ENCODE results near the gene YBX1.
A peak's percentile ranks its signal among the peaks of the same experiment; 100 is the strongest.

Gene YBX1

DNA sequence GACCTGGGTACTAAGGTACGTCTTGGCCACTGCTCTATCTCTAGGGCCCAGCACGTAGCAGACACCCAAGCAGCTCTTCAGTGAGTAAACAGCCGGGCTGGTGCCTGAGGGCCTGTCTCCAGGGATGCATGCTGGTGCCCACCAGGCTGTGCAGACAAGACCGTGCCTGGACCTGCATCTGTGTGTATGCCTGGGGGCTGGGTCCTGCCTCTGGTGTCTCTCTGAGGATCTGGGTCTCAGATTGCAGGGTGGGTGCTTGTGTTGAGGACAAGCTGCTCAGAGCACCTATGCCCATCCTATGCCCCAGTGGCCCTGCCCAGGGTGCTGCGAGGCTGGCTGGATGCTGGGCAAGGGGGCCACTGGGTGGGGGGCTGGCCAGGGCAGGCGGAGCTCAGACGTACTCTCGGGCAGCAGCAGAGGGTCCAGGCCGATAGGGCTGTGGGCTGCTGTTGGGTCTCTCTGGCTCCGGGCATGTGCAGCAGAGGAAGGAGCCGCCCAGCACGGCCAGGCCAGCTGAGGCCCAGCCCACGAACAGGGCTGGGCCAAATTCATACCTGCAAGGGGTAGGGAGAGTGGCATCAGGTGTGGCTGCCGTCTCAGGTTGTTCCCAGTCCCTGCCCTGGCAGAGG is 53.4 kb downstream of the YBX1 start:
- DNase-seq (ENCODE audit: low spot score) = no peak

DNA sequence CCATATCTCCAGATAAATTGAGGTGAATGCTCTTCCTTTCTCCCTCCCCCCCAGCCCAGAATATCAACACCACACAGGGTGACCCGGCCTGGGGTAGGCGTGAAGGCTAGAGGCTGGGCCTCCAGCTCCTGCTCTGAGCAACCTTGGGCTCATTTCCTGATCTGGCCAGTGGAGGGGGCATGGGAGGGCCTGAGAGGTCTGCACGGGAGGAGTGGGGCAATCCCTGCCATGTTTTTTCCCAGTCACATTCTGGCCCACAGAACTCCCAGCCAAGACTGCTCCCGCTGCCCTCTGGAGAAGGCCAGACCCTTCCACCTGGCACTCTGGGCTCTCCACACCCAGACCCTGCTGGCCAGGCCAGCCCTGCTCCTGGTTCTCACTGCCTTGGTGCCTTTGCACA is 53.9 kb downstream of the YBX1 start:
- peak; percentile 45 for DNase-seq (ENCODE audit: low spot score)

DNA sequence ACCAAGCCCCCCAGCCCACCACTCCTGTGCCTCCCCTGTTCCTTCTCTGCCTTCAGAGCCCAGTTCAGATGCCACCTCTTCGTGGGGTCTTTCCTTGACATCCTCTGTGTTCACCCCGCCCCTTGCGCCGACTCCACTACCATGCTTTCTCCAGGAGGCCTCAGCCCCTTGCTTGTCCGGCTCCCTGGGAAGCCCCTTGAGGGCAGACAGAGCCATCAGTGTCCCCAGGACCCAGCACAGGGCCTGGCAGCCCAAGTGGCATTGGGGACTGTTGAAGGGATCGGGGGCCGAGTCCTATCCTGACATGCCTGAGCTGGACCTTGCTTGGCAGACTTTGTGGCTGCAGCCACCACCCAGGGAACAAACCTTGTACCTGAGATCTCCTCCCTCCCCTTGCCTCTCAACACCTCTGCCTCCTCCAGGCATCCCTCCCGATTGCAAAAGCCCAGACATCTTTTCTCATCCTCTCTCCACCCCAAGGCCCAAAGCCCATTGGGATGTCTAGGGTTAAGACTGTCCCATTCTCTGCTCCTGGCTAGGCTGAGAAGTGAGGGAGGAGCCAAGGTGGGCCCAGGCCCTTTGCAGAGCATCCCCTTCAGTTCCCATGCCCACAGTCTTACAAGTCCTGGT is 54.5 kb downstream of the YBX1 start:
- DNase-seq (ENCODE audit: low spot score) = no peak

DNA sequence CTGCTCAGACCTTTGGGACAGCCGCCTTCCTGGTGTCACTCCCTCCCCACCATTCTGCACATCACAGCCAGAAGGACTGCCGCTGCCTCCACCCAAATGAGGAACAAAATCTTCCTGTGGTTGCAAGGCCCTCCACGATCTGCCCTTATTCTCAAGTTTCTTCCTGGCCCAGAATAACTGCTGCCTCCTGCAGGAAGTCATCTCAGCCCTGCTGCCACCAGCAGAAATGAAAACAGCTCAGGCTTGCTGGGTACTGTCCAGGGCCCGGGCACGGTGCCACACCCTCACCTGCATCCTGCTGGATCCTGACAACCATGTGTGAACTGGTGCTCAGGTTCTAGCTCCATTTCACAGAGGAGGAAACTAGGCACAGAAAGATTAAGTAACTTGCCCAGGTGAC is 55.0 kb downstream of the YBX1 start:
- DNase-seq (ENCODE audit: low spot score) = no peak

DNA sequence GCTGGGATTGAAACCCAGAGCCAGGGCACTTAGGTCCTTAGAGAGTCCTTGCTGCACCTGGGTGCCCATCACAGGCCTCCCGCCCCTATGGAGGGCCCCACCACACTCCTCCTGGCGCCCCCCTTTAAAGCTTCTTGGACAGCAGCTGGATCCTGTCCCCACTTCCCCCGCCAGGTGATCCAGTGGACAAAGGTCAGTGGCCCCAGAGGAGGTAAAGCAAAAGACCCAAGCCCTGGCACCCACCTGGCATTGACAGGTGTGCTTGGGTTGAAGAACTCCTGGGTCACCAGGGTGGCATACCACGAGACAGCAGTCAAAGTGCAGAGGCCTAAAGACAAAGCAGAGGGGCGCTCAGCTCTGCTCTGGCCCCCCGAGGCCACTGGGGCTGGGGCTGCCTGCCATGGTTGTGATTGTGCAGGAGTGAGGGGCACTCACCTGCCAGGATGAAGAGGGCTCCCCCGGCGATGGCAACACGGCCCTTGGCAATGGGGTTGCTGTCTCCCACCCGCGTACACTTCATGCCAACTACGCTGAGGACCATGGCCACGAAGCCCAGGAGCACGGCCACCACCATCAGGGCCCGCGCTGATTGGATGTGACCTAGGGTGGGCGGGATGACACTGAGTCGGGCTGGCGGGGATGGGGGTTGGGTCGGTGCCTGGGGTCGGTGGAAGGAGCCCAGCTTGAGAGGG is 55.9 kb downstream of the YBX1 start:
- DNase-seq (ENCODE audit: low spot score) = no peak

DNA sequence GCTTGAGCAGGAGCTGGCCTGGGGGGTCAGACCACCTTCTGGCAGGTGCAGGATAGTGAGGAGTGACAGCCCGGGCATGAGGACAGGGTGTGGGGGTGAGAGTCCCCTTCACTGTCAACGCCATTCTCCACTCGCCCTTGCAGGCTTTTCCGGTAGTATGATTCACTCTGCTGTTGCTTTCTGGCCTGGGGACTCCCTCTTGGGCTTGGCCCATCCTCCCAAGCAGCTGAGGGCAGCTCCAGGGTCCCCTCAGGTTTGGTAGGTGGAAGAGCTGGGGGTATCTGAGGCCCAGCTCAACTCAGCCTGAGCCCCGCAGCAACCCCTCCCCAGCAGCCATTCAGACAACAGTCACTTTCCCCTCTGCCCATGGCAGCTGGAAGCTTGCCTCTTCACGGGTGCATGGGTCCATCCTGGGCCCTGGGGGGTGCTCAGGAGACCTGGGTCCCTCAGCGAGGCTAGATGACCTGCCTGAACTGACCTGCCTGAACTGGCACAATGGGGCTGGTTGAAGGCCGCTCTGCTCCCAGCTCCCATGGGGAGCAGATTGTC is 56.5 kb downstream of the YBX1 start:
- DNase-seq (ENCODE audit: low spot score) = no peak

DNA sequence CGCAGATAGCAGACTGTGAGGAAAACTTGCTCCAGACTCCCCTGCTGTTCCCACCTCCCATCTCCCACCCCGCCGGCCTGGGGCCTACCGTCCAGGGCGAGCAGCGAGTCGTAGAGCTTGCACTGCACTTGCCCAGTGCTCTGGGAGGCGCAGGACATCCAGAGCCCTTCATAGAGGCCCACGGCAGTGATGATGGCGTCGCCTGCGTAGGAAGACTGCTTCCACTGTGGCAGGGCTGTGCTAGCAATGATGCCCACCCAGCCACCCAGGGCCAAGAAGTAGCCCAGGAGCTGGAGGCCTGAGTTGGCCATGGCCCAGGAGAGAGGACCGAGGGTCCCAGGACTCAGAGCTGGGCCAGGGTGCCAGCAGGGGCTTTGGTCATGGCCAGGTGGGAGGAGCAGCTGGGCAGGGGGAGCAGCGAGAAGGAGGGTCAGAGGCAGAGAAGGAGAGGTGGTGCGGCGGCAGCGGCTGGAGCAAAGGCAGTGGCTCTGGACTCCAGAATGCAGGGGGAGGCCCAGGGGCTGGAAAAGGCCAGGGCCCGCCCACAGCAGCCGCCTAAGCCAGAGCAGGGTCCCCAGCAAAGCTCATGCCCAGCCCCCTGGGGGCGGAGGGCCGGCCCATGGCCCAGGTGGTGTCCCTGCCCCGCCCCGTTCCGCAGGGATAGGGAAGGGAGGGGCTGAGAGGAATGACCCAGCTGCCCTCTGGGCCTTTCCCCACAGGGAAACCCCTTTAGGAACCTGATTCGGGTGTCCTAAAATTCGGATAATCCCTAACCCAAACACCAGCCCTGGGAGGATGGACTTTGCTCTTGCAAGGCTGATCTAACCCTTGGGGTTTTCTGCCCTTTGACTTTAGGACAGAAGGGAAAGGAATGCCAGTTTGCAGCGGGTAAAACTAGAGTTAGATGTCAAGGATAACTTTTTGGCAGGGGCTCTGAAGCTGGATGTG is 57.8 kb downstream of the YBX1 start, which contains the start of gene CLDN19:
Gene CLDN19 (minus strand): TSS at position 484 of the 948 bp plus-strand sequence. CDS start 173 bp downstream, at position 311.
- no peak for DNase-seq (ENCODE audit: low spot score)

DNA sequence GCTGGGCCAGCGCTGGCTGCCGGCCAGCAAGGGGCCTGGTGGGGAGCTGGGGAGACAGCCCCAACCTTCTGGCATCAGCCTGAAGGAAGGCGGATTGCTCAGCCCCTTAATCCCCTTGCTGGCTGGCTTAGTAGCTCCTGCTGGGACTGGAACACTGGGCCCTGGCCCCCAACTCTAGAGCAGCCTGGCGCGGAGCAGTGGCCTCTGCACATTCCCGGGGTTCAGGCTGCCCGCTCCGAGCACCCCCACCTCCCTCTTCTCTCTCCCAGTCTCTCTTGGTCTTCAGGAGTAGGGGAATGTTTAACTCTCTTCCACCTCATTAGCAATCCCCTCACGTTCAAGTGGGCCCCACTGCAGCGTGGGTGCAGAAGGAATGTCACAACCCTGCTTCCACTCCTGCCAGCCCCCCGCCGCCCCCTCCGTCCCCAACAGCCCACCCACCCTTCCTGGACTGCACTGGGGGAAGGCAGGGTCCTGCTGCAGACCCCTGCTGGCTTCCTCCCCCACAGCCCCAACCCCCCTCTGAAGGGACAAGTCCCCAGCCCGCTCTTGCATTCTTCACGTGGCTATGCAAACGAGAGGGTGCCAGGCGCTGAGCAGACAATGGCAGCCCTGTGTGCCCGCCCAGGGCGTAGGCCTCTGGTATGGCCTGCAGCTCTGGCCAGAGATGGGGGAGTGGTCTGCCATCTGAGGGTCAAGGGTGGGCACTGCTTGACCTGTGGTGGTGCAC is 58.8 kb downstream of the YBX1 start:
- no peak for DNase-seq (ENCODE audit: low spot score)

DNA sequence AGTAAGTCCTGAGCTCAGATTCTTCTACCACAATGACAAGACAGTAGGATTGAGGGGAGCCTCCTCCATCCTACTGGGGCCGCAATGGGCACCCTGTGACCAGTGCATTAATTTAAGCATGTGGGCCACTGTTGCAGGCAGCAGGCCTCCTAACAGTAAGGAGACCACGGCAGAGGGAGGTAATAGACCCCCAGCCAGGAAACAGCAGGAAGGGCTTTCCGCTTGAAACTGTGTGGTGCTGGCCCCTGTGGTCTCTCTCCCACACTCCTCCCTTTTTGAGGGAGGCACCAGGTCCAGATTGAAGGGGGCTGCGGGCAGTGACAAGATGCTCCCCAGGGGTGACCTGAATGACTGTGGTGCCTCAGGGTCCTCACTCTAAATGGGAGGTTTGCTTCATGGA is 59.5 kb downstream of the YBX1 start:
- DNase-seq (ENCODE audit: low spot score) = no peak

DNA sequence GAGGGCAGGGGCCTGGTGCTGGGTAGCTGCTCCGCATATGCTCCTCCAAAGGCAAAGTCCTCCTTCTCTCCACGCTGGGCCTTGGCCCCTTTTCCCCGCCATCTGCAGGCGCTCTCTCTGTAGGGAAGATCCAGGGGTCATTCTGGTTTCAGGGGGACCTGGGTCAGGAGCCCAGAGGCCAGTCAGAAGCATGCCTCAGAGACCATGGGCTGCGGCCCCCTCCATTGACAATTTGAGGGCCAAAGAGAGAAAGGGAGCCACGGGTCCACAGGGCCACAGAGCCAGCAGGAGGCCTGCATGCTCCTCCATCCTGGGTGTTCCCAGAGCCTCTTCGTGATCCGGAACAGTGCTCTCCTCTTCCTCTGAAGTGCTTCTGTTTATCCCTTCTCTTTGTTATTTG is 59.9 kb downstream of the YBX1 start:
- DNase-seq (ENCODE audit: low spot score) = no peak

DNA sequence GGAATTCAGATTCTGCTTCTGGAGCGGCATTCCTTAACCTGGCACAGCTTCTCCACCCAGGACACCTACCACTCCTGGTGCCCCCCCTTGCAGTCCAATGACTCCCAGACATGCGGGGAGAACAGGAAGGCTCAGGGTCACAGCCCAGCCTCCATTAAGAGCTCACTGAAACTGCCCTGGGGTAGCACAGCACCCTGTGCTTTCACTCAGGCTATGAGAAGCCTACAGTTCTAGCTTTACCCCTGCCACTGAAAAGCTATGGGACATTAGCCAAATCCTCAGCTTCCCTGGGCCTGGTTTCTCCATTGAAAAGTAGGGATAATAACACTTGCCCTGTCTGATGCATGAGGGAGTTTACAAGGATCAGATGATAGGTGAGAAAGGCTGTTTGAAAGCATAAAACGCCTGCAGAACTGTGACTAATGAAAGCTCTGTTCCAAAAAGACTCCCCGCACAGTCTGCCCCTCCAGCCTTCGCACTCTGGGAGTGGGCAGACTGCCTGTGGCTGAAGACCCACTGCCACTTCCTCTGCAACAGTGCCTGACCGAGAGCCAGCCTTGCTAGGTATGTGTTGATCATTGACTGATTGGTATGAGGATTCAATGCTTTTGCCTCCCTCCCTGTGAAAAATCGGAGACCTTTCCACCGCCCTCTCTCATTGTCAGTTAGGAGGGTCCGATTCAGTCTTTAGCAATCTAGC is 60.5 kb downstream of the YBX1 start:
- DNase-seq (ENCODE audit: low spot score) = no peak

DNA sequence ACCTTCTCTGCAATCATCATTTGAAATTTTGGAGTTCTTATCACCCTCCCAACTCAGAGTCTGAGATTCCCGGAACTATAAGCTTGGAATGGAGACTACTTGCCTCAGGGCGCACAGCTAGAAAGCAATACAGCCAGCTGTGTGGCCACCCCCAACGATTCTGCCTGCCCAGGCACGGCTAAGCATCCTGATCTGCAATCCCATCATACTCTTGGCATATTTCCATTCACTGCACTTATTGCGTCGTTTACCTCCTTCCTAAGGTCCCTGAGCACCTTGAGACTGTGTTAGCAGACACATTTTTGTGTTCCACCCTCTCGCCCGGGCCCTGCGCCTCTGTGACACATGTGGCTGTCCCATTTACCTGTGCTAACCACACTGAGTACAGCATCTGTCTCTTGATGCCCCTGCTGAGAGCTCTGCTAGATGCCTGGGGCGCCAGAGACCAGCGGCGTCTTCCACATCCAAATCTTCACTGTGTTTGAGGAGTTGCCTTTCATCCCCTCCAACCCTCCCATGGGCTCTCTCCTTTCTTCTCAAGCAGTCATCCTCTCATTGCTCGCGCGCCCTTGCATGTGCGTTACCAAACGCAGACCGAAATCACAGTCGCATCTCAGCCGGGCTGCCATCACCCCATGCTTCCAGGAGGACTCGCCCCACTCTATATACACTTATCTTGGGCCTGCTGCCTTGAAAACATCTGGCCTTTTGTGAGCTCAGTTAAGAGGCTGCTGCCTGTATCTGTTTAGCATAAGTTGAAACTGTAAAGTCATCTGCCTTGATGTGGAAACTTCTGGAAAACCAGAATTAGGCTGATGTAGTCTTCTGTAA is 61.3 kb downstream of the YBX1 start:
- DNase-seq (ENCODE audit: low spot score) = no peak

DNA sequence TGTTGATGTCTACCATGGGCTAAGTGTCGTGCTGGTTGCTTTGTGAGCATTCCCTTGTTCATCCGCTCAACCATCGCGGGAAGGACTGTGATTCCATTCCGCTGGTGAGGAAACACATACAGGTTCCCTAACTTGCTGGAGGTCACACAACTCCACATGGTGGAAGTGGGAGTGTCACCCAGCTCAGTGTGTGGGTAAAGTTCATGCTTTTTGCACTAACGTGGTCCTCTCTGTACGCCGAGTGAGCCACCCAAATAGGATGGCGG is 61.9 kb downstream of the YBX1 start:
- DNase-seq (ENCODE audit: low spot score) = no peak

DNA sequence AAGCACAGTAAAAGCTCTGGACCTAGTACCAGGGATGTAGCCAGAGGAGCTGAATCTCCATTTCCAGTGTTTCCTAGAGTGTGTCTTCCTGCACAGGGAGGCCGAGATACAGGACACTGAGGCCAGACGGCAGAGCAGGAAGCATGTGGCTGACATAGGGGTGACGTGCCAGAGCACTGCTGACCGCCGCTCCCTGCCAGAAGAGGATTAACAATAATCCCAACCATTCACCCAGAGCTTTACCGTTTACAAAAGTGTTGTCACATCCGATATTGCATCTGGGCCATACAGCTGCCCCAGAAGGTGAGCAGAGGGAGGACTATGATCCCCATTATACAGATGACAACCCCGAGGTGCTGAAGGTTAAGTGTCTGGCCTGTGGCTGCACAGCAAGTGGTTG is 63.6 kb downstream of the YBX1 start:
- DNase-seq (ENCODE audit: low spot score) = no peak

DNA sequence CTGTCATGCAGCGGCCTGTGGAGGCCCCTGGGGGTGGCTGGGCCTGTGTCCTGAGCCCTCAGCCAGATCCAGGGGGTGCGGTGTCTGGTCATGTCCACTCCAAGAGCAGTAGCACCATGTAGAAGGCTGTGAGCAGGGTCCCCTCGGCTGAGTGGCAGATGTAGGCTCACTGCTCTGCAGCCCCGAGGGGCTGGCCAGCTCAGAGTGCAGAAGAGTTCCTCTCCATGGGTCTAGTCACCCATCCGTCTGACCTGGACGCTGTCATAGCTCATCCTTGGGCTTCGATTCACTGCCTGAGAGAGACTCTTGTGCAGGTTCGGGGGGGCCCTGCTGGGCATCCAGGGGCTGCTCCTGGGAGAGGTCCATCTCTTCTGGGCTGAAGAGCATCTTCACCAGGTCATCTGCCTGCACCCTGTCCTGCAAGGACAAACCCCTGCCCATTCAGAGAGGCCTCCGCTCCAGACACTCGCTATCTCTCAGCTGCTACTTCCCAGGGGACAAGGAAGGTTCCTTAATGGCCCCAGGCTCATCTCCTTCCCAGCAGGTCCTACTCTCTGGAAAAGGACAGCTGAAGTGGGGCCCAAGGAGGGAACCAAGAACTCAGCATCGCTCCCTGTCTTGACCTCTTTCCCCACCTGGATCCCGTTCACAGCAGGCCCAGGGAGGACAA is 64.4 kb downstream of the YBX1 start:
- no peak for DNase-seq (ENCODE audit: low spot score)

DNA sequence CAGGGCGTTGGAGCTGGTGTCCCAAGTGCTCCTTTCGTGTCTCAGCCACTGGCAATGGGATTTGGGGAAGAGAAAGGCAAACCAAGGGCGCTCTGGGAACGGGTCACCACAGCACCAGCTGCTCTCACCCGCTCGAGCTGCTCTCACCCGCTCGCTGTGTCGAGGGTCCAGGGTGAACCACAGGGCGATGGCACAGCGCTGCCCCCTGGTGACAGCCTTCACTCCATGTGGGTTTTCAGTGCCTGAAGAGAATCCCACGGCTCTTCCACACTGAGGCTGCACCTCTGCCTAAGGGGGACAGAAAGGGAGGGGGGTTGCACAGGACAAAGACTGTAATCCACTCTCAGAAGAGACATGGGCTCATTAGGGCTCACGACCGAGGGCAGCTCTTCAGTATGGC is 64.9 kb downstream of the YBX1 start:
- DNase-seq (ENCODE audit: low spot score) = no peak

DNA sequence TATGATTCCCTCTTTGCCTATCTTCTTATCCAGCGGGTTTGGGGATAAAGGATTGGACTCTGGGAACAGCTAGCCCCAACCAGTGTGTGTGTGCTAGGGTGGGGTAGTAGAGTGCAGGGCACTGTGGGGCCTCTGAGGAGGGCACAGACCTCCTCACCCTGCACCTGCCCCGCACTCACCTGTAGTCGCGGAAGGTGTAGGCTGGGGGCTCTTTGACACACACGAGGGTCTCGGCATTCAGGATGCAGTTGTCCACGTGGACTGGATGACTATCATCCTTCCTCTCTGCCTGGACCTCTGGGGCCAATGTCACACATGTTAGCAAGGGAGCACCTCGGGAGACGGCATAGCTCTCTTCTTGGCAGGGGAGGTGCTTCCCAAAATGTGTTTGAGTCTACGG is 65.8 kb downstream of the YBX1 start:
- no peak for DNase-seq (ENCODE audit: low spot score)

DNA sequence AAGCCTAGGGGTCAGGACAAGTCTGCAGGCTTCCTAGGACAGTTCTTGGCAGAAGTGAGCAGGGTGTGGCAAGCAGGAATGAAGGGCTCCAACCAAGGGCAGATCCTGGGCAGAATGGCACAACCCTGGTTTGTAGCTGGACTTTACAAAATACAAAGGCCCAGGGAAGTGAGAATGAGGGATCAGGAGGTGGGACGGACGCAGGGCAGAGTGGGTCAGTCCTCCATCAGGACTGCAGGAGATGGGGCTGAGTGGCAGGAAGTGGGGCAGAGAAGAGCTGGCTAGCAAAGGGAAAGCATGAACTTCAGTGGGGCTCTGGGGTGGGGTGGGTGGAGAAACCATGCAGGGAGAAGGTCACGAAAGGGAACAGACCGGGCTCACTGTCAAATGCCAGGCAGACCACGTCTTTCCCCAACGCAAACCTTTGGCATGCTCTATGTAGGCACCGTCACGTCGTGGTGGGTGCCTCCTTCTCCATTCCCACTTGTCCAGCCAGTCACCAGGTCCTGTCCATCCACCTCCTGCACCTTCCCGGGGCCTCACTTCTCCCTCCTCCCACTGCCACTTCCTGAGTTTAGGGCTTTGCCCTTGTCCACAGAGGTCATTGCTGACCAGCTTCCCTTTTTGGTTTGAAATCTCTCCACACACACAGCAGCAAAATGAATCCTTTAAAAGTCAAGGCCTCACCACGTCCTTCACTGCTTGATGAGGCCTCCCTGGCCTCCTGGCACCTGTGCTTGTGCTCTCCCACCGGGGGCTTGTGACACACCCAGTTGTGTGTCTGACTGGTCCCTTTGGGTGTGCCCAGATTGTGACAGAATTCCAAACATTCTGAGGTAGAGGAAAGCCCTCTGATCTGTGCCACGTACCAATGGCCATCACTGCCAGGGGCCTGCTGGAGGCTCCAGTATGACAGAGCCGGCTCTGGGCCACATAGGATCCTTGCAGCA is 66.5 kb downstream of the YBX1 start:
- no peak for DNase-seq (ENCODE audit: low spot score)

All from AG08395 (cell line).